H54 (cell line): ENCODE data around the gene CTSO.
"Not testable (repeated sequence)": the region's sequence is repeated elsewhere in the genome, so short reads cannot be mapped to it uniquely, and the experiment has no call there.

Experiments used
- DNase-seq: peaks from one replicate; pipeline ENCODE4 v3.0.0; 2011; ENCODE audit warnings: low spot score, mixed read lengths; ENCODE audit not compliant: insufficient read length
- FAIRE-seq: peaks from 3 replicates; lab custom pipeline; 2011; peaks lifted over from hg19 to GRCh38; lab: Jason Lieb, UNC
- POLR2A ChIP-seq: IDR thresholded peaks from 2 replicates; pipeline ENCODE4 v1.6.1; 2011; ENCODE audit warnings: low read depth, mild to moderate bottlenecking, low read length

CTSO gene

DNA sequence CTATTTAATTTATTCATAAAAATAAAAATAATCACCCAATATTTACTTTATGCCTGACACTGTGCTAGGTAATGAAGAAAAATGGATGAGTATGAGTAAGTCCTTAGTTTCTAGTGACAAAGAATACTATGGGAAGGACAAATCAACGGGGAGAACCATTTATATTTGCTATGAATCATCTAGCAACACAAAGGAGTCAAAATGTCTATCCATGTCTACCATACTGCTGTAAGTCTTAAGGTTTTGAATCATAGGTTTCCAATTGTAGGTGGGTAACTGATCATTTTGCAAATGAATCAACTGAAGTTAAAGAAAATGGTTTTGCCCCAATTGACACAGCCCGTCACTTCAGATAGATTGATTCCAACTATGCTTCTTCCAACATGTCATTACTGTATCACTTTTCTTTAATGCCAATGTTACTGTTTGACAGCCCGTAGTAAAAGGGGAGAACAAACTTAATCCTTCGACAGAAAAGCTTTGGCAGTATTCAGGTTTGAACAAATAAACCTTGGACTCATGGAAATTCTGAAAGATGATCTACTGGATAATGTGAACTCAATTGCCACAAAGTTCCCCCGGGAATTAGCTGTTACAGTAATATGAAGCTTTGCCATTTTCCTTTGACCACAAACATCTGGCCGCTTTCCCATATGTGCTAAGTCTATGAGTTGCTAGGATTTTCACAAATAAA, 47.0 kb downstream of the CTSO start:
- no peak for TF ChIP-seq POLR2A
- peak; percentile 61 for FAIRE-seq
- no peak for DNase-seq

DNA sequence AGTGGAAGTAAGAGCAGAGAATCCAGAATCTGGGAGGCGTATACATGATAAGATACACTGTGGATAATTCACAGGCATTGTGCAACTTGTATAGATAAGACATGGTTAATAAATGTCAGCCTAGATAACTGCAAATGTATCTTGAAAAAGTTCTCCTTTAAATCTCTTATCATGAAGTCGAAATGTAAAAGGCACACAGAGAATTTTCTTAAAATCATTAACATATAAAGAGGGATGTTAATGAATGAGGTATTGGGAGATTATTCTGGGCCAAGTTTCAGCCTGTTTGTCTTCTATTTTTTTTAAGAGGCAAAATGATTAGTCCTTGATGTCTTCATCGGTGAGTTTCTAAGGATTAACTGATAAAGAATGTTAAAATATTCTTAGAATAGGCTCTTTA, 49.3 kb downstream of the CTSO start:
- no peak for TF ChIP-seq POLR2A

DNA sequence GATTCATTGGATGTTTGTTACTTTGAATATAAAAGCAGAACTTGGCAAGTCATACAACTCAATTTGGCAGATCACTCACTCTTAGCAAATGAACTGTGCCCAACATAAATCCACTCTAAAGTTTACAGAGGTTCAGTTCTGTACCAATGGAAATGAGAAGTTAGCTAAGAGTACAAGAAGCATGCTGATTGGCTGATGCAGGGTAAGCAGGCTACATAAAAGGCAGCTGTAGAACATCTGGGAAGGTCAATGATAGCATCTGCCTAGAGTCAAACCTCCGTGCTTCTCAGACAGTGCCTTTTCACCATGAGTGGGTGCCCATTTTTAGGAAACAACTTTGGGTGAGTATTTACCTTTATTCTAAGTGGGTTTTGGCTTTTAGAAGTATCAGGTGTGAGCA, 50.2 kb downstream of the CTSO start, which contains the start of gene TDO2:
TDO2 (plus strand) TSS at position 244 of the 400 bp plus-strand sequence; CDS start at position 307, 63 bp downstream.
- no peak for TF ChIP-seq POLR2A
- FAIRE-seq = no peak
- DNase-seq = no peak

More for the DNA sequence above, 49.3 kb downstream of the CTSO start:
- FAIRE-seq (no peak), DNase-seq (no peak)

DNA sequence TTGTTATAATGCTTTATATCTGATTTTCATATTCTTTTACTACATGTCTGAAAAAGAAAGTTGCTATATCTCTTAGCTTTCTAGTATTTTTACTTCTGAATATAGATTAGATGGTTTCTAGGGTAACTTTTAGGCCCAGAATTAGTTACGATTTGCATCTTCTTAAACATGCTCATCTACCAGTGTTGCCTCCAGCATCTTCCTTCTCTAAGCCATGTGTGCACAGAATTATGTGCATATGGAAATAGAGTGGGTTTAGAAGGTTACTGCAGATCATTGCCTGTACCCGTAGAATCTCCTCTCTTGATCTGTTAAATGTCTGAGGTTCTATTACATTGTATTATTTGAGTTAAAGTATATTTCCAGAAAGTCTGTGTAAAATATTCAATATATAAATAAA, 52.7 kb downstream of the CTSO start:
- DNase-seq (no peak), FAIRE-seq (no peak)
- no peak for TF ChIP-seq POLR2A

DNA sequence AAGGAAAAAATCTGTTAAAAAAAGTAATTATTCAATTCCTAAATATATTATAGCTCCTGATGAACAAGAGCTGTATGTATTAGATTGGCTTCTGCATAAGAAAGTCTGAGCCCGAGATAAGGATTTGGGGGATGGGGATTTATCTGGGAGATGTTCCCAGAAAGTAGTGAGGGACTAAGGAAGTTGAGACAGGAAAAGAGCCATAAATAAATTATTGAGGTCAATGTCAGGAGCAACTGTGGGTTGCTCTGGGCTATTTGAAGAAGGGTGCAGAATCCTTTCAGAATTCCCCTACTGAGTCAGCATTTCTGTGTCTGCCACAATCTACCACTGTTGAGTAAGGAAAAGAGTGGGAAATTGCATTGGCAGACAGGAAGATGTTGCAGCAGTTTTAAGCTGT, 53.3 kb downstream of the CTSO start:
- no peak for TF ChIP-seq POLR2A
- no peak for DNase-seq
- peak; percentile 64 for FAIRE-seq

DNA sequence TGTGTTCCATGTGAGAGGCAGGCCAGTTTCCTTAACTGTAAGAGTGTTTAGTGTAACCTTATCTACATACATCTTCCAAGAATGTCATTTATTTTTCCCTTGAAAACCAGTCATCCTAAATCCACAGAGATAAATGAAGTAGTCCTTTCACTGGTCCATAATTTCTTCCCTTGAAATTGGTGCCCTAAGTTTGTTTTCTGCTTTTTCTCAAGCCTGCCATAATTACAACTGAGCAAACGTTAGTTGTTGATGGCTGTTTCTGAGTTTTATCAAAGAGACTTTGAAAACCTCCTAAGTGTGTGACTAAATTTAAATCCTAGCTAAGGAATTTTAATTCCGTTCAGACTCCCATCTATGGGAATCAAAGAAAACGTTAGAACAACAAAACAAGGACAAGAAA, 53.8 kb downstream of the CTSO start:
- DNase-seq = no peak
- TF ChIP-seq POLR2A = no peak
- no peak for FAIRE-seq

DNA sequence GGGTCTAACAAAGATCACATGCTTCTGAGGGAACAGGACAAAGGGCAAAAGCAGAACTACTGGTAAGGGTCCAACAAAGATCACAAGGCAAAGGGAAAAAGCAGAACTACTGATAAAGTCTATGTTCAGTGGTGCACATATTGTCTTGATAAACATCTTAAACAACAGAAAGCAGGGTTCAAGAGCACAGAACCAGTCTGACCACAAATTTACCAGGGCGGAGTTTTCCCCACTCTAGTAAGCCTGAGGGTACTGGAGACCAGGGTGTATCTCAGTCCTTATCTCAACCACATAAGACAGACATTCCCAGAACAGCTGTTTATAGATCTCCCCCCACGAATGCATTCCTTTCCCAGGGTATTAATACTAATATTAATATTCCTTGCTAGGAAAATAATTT, 55.3 kb downstream of the CTSO start:
- not testable (repeated sequence) for FAIRE-seq, DNase-seq

DNA sequence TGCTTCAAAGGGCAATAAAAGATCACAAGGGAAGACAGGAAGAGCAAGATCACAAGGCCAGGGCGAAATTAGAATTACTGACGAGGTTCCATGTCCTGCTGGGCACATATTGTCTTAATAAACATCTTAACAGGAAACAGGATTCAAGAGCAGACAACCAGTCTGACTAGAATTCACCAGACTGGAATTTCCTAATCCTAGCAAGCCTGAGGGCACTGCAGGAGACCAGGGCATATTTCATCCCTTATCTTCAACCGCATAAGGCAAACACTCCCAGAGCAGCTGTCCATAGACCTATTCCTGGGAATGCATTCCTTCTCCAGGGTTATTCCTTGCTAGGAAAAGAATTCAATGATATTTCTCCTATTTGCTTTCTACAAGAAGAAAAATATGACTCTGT, 62.6 kb downstream of the CTSO start:
- TF ChIP-seq POLR2A = no peak
- FAIRE-seq (no peak), DNase-seq (no peak)

DNA sequence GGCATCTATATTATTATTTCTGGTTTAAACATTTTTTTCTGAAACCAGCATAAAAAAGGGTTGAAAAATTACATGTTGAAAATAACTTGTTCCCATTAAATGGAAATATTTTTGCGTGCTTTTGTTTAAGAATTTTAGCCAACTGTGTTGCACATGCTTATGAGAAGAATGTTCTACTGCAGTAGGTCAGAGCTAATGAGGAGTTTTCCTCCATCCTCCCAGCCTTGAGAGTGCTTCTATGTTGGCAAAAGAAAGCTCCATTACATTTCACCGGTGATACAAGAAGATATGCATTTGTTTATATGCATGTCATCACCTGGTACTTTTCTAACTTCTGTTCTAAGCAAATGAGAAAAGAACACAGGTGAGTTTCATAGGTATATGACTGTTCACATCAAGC, 63.7 kb downstream of the CTSO start:
- DNase-seq = no peak
- FAIRE-seq = no peak

DNA sequence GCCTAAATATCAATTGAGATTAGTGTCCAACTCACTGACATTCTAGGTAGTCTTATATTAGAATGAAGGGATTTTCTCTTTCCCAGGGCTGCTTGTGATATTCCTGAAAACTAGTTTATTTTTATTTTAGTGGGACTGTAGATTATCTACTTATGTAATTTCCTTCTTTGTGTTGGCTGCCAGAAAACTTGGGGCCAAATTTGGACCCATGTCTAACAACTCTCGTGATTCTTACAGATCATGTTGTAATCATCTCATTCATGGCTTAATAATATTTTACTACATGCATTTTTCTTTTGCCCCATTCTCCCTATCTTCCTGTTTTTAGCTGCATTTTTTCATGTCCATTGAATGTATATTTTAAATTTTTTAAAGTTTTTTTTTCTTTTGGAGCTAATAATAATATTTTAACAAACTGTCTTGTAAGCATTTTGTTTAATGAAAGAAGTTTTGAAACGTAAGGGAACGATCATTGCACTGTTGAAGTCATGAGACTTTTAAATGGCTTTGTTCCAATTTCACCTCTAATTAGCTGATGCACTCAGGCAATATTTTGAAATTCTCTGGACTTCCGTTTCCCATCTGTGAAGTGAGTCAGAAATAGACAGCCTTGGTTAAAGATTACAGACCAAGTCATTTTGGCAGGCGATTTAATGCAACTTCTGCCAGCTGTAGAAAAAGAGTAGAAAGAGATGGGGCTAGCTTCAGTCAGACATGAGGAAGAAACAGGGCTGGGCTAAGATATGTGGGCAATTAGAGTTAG, 64.5 kb downstream of the CTSO start:
- FAIRE-seq (peak; percentile 62), DNase-seq (no peak)
- no peak for TF ChIP-seq POLR2A

More for the DNA sequence above, 63.7 kb downstream of the CTSO start:
- TF ChIP-seq POLR2A = no peak

DNA sequence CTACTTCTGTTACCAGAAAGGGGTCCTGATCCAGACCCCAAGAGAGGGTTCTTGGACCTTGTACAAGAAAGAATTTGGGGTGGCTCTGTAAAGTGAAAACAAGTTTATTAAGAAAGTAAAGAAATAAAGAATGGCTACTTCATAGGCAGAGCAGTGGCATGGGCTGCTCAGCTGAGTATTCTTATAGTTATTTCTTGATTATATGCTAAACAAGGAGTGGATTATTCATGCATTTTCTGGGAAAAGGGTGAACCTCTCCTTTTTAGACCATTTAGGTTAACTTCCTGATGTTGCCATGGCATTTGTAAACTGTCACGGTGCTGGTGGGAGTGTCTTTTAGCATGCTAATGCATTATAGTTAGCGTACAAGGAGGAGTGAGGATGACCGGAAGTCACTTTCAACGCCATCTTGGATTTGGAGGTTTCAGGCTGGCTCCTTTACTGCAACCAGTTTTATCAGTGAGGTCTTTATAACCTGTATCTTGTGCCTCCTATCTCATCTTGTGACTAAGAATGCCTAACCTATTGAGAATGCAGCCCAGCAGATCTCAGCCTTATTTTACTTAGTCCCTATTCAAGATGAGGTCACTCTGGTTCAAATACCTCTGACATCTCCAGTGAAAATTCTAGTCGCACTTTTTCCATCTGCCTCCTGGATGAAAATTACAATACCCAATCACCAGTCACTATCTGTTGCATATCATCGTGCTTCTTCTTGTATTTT, 65.7 kb downstream of the CTSO start:
- DNase-seq (no peak), FAIRE-seq (no peak)
- TF ChIP-seq POLR2A = no peak

DNA sequence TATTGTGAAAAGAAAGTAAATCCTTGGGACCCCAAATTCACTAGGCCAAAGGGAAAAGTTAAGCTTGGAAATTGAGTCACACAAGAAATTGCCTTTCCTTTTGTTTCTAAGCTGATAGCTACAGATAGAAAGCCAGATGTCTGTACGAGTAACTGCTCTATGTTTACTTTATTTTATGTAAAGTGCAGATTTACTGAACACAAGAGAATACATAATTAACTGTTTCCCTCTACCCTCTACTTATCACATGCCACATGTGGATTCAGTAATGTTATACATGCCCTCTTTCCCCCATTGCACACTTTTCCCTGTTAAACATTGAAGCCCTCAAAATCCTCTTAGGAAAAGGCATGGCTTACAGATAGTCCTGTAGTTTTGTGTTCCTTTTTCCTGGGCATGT, 66.6 kb downstream of the CTSO start:
- DNase-seq (no peak), FAIRE-seq (no peak)
- no peak for TF ChIP-seq POLR2A

DNA sequence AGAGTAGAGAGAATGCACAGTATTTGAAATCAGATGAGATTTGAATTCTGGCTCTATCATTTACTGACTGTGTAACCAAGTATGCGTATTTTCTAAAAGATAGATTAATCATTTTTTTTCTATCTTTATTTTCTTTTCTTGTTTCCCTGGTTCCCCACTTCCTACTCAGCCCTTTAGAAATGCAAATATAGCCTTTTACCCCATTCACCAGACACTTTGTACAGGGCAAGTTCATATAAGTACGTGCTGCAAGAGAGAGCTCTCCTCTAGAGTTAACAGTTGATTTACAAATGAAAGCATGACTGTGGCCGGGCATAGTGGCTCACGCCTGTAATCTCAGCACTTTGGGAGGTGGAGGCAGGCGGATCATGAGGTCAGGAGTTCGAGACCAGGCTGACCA, 68.0 kb downstream of the CTSO start:
- FAIRE-seq = no peak
- TF ChIP-seq POLR2A = no peak

DNA sequence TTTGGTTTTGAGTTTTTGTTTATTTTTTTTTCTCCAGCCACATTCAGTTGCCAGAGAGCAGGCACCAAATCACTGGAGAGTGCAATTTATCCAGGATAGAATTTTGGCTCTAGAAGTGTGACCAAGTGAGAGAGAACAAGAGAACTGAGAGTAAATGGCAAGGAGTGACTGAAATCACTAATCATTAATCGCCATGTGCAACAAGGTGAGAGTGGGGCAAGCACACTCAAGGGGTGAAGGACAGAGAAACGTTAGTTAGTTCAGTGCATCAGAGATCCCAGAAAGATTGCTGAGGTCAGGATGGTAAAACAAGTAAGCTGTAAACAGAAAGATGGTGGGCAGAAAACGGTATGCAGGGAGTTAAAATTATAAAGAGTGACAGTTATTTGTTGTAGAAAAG, 69.8 kb downstream of the CTSO start:
- FAIRE-seq (no peak), DNase-seq (no peak)
- no peak for TF ChIP-seq POLR2A

More for the DNA sequence above, 68.0 kb downstream of the CTSO start:
- no peak for DNase-seq

DNA sequence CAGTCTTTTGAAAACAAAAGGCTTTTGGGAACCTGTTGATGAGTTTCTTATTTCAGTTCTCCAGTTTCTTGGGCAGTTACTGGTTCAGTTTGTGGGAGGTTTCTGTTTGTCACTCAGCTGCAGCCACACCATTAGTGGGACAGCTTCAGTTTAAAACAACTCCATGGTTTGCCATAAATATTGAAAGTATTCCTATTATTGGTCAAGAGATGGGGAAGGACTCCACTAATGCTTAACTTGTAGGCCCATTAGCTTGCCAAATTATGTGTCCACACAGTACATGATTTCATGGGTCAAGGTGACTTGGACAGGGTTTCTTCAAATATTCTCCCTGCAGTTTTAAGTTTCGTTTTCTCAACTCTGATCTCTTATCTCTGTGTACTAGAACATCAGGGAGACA, 72.1 kb downstream of the CTSO start:
- DNase-seq = no peak
- FAIRE-seq = no peak
- no peak for TF ChIP-seq POLR2A
